ENCODE data around the gene SRD5A1.

DNA sequence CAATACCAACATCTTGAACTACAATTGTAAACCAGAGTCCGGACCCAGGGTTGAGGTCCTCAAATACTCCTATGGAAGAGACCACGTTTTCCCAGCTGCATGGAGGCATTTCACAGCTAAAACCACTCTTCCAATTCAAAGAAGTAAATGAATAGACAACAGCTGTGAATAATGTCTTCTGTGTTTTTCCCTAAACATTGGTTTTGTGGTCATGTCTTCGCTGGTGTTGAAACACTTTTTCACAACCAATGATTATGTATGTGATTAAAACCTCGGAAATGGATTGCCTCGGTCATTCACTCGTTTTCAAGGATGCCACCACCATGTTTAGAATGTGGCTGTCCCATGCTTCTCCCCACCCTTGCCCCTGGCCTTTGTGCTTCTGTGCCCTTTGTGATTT, 70.6 kb downstream of the SRD5A1 start:
- TF ChIP-seq, protein P1, sequence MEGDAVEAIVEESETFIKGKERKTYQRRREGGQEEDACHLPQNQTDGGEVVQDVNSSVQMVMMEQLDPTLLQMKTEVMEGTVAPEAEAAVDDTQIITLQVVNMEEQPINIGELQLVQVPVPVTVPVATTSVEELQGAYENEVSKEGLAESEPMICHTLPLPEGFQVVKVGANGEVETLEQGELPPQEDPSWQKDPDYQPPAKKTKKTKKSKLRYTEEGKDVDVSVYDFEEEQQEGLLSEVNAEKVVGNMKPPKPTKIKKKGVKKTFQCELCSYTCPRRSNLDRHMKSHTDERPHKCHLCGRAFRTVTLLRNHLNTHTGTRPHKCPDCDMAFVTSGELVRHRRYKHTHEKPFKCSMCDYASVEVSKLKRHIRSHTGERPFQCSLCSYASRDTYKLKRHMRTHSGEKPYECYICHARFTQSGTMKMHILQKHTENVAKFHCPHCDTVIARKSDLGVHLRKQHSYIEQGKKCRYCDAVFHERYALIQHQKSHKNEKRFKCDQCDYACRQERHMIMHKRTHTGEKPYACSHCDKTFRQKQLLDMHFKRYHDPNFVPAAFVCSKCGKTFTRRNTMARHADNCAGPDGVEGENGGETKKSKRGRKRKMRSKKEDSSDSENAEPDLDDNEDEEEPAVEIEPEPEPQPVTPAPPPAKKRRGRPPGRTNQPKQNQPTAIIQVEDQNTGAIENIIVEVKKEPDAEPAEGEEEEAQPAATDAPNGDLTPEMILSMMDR (IDR thresholded peaks at IDR 0.05) = no peak
- no peak for TF ChIP-seq POLR2A (IDR thresholded peaks at IDR 0.05)
